KMS-11 (cell line): ENCODE data around the gene TMEM126B.

Experiments
- H2AFZ ChIP-seq: fragments of 200-600 bp; sonication (generic); 2 replicates; pipeline ENCODE4 v1.6.1; 2016; ENCODE audit warnings: antibody characterized with exemption, mixed run types, low read depth
- H3K27ac ChIP-seq: fragments of 200-600 bp; sonication (generic); 2 replicates; pipeline ENCODE4 v1.6.1; 2016; ENCODE audit warnings: mild to moderate bottlenecking, mixed run types
- H3K27me3 ChIP-seq: fragments of 200-600 bp; sonication (generic); 2 replicates; pipeline ENCODE4 v1.6.1; 2017; ENCODE audit warnings: mild to moderate bottlenecking, low read depth, mixed run types, moderate library complexity; ENCODE audit not compliant: insufficient read depth
- H3K36me3 ChIP-seq: fragments of 200-600 bp; sonication (generic); 2 replicates; pipeline ENCODE4 v1.6.1; 2017; ENCODE audit warnings: mild to moderate bottlenecking, mixed run types; ENCODE audit not compliant: insufficient read depth
- H3K4me1 ChIP-seq: fragments of 200-600 bp; sonication (generic); 2 replicates; pipeline ENCODE4 v1.6.1; 2016; ENCODE audit warnings: mild to moderate bottlenecking, low read depth, mixed run types; ENCODE audit not compliant: poor library complexity, severe bottlenecking
- H3K4me2 ChIP-seq: fragments of 200-600 bp; sonication (generic); 2 replicates; pipeline ENCODE4 v1.7.0; 2016; ENCODE audit warnings: mild to moderate bottlenecking, mixed run types
- H3K4me3 ChIP-seq: fragments of 200-600 bp; sonication (generic); IDR thresholded peaks from 2 replicates; pipeline ENCODE4 v1.6.1; 2017; ENCODE audit warnings: low read depth, low read length, mixed read lengths; ENCODE audit not compliant: insufficient read depth
- H3K79me2 ChIP-seq: fragments of 200-600 bp; sonication (generic); 2 replicates; pipeline ENCODE4 v1.6.1; 2016; ENCODE audit warnings: low read depth, mixed run types; ENCODE audit not compliant: insufficient read depth
- H3K9ac ChIP-seq: fragments of 200-600 bp; sonication (generic); 2 replicates; pipeline ENCODE4 v1.6.1; 2016; ENCODE audit warnings: mild to moderate bottlenecking, mixed run types
- H4K20me1 ChIP-seq: fragments of 200-600 bp; sonication (generic); 2 replicates; pipeline ENCODE4 v1.6.1; 2016; ENCODE audit warnings: mild to moderate bottlenecking, mixed run types; ENCODE audit not compliant: insufficient read depth
- TF ChIP-seq, protein P1 (sequence below): fragments of 200-600 bp; sonication (generic); conservative IDR thresholded peaks from 2 replicates; pipeline ENCODE4 v1.6.1; 2017; ENCODE audit warnings: low read depth, mild to moderate bottlenecking, antibody characterized with exemption, low read length, moderate library complexity, mixed read lengths

Gene TMEM126B

DNA sequence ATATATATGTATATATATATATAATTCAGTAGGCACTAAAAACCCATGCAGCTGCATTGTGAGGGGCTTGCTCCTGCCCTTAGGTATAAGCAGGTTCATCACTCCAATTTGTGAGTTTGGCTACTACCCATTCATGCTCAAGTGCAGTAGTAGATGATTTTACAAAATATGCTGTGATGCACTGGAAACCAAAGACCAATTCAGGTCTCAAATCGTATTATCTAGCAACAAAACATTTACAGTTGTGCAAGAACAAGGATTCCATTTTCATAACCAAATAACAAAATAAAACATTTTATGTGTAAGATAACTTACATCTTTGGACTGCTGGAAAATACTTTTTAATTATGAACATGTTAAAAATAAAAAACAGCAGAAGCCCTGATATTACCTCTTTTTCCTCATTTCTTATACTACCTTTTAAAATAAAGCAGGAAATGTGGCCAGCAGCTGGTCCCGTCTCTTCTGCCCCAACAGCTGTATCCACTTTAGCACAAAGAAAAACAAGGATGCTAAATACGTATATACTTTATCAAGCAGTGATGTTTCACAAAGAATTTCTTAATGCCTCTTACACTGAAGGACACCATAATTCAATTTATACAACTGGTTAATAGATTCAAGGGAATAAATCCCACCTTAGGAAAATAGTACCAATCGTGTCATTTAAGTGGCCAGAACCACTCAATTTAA, 33.7 kb downstream of the TMEM126B start:
- Histone ChIP-seq H3K36me3 (peaks cover 11% of the 10 kb centered on the region; the same call in 1 of the 2 replicates), H3K27ac (no peak overlapping the region), H3K4me1 (peaks cover 42% of the 10 kb centered on the region), H3K9ac (peak overlapping the region; percentile 99; the same call in 1 of the 2 replicates), H3K4me2 (peak overlapping the region; percentile 97), H3K79me2 (peaks cover 78% of the 10 kb centered on the region), H3K4me3 (no peak overlapping the region), H2AFZ (no peak overlapping the region), H3K27me3 (no peaks in the 10 kb centered on the region), H4K20me1 (peaks cover 30% of the 10 kb centered on the region)
- TF ChIP-seq, protein P1, sequence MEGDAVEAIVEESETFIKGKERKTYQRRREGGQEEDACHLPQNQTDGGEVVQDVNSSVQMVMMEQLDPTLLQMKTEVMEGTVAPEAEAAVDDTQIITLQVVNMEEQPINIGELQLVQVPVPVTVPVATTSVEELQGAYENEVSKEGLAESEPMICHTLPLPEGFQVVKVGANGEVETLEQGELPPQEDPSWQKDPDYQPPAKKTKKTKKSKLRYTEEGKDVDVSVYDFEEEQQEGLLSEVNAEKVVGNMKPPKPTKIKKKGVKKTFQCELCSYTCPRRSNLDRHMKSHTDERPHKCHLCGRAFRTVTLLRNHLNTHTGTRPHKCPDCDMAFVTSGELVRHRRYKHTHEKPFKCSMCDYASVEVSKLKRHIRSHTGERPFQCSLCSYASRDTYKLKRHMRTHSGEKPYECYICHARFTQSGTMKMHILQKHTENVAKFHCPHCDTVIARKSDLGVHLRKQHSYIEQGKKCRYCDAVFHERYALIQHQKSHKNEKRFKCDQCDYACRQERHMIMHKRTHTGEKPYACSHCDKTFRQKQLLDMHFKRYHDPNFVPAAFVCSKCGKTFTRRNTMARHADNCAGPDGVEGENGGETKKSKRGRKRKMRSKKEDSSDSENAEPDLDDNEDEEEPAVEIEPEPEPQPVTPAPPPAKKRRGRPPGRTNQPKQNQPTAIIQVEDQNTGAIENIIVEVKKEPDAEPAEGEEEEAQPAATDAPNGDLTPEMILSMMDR, result no peak

DNA sequence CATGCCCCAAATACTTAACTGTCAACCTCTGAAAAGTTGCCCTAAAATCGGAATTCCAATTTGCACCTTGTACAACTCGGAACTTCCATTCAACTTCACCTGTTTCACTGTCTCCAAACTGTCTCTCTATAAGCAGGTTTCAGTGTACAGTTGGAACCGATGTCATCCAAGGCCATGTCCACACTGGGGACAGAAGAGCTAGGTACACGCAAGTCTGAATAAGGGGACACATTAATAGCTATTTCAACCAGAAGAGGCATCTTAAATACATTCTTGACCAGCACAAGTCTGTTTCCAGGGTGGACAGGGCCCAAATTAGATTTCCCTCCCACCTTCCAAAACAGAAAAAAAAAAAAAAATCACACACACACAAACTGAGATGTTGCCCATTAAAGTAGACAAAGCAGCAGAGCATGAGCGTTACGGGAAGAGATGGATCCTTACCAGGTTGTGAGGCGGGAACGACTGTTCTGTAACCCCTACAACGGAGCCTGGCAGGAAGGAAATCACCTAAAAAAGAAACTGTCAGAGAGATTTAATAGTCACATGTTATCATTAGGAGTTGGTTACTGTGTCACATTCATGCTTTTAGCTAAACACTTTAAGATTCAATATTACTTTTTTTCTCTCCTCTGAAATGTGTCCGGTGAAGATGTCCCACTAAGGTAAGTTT, 34.8 kb downstream of the TMEM126B start:
- peaks cover 25% of the 10 kb centered on the region for H4K20me1 ChIP-seq
- no peak overlapping the region for H2AFZ ChIP-seq
- H3K27ac ChIP-seq, result peak overlapping the region; percentile 98
- peak overlapping the region; percentile 97 for H3K4me2 ChIP-seq
- H3K9ac ChIP-seq, result peak overlapping the region; percentile 99; the same call in 1 of the 2 replicates
- peaks cover 42% of the 10 kb centered on the region for H3K4me1 ChIP-seq
- H3K27me3 ChIP-seq, result no peaks in the 10 kb centered on the region
- H3K79me2 ChIP-seq, result peaks cover 67% of the 10 kb centered on the region
- TF ChIP-seq, protein P1, result no peak
- H3K36me3 ChIP-seq, result peaks cover 8% of the 10 kb centered on the region; the same call in 1 of the 2 replicates
- no peak overlapping the region for H3K4me3 ChIP-seq

DNA sequence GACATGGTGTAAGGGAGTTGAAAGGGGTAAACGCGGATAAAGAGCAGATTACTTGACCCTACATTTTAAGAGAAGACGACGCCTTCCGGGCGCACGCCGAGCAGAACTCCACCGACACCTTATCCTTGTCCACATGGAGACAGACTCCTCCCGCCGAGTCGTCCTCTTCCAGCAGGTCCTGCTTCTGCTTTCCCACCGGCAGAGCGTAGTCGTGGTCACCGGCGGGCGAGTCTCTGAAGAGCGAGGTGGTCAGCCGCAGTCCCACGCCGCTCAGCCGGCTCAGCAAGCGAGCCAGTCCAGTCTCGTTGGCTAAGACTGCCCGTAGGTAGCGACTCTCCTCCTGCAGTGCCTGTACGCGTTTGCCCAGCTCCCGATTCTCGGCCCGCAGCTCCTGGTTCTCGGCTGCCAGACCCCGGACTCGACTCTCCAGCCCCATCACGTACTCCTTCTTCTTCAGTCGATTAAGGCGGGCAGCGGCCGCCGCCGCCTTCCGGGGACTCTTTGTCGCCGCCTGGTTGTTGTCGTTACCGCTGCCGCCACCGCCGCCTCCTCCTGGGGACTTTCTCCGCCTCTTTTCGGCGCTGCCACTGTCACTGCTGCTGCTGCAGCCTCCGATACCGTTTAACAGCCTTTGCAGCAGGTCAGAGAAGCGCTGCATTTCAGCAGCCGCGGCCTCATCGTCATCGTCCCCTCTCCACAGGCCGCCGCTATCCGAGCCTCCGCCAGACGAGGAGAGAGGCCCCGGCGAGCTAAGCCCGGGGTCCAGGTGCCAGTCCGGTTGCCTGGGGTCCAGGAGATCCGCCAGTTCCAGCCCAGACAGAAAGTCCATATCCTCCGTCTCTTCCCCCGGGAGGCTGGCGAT, 35.6 kb downstream of the TMEM126B start:
- Histone ChIP-seq H2AFZ (peak overlapping the region; percentile 82), H3K9ac (peak overlapping the region; percentile 99), H3K27ac (peak overlapping the region; percentile 98), H3K4me2 (peak overlapping the region; percentile 97), H4K20me1 (peaks cover 25% of the 10 kb centered on the region), H3K79me2 (peaks cover 59% of the 10 kb centered on the region), H3K4me3 (no peak overlapping the region), H3K36me3 (peaks cover 8% of the 10 kb centered on the region; the same call in 1 of the 2 replicates), H3K4me1 (peaks cover 39% of the 10 kb centered on the region), H3K27me3 (no peaks in the 10 kb centered on the region)
- TF ChIP-seq, protein P1, result peak; percentile 66

DNA sequence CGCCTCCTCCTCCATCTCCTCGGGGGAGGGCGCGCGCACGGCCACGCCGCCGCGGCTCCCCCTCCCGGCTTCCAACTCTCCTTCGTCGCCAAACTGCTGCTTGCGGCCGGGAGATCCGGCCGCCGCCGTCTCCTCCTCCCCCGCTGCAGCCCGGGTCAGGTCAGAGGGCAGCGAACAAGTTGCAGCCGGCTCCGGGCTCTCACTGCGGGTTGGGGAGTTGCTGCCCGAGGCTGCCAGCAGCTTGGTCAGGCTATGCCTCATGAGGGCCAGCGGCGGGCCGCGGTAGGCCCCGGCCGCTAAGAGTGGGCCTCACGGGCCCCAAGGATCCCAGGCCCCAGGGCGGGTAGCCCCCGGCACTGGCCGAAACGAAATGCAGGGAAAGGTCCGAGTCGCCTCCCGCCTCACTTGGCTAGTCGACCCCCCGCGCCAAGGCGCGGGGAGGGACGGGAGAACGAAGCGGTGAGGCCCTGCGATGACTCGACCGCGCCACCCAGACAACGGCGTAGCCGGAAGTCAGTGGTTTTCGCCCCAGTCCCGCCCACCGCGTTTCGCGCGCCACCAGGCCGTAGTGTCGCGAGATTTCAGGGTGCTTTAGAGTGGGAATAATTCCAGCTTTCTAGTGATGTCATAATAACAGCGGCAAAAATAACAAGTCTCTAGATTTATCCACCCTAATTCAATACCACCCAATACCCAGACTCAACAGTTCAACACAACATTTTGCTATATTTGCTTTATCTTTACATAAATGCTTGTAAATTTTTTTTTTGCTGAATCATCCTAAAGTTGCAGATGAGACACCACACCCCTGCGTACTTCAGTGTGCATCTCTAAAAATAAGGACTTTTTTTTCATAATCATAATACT, 36.5 kb downstream of the TMEM126B start, which contains the start of gene CREBZF:
Gene CREBZF, minus strand, starts transcription at position 515 of the 867 bp plus-strand sequence. Its CDS starts 254 bp downstream, at position 261.
- Histone ChIP-seq H3K4me3 (no peak within 1 kb of the TSS), H3K27me3 (no peaks in the 10 kb centered on the region), H3K79me2 (peaks cover 50% of the 10 kb centered on the region), H4K20me1 (peaks cover 25% of the 10 kb centered on the region), H3K4me1 (peaks cover 31% of the 10 kb centered on the region), H3K9ac (peak within 1 kb of the TSS; percentile 99), H3K4me2 (peak within 1 kb of the TSS; percentile 97), H3K27ac (peak within 1 kb of the TSS; percentile 98), H3K36me3 (peaks cover 5% of the 10 kb centered on the region; the same call in 1 of the 2 replicates), H2AFZ (peak within 1 kb of the TSS; percentile 82)
- TF ChIP-seq, protein P1, result no peak; the same call in 1 of the 2 replicates
